KBM-7 (cell line): ENCODE measurements around the gene ARL14EP.

Source experiments
- DNase-seq: peaks from one replicate; pipeline ENCODE4 v3.0.0-alpha.2; 2015
- in situ Hi-C: fragments of 300-500 bp; cut with MboI; formaldehyde crosslinking; loops from 2 replicates; pipeline ENCODE4 v1.14.3; 2020; ENCODE audit warnings: low sequenced_read_pairs, low pct_unique_long_range_greater_than_20kb, mixed read lengths

ARL14EP gene

GRCh38 chr11:30322191-30322590, 713 bp upstream of the ARL14EP start:
- DNase-seq, result no peak
- in situ Hi-C loops, result no loop called here

GRCh38 chr11:30326114-30326778, 3.3 kb downstream of the ARL14EP start:
- peak; percentile 54 for DNase-seq
- in situ Hi-C loops, result no loop called here

GRCh38 chr11:30326906-30327305, 4.0 kb downstream of the ARL14EP start:
- no peak for DNase-seq
- in situ Hi-C loops, result no loop called here

GRCh38 chr11:30328681-30329080, 5.8 kb downstream of the ARL14EP start:
- in situ Hi-C loops, result no loop called here
- DNase-seq, result no peak

GRCh38 chr11:30329150-30329940, 6.4 kb downstream of the ARL14EP start:
- in situ Hi-C loops, result no loop called here

GRCh38 chr11:30333405-30333804, 10.5 kb downstream of the ARL14EP start:
- in situ Hi-C loops, result no loop called here
- DNase-seq, result peak; percentile 18

More at GRCh38 chr11:30329150-30329940, 6.4 kb downstream of the ARL14EP start:
- no peak for DNase-seq

GRCh38 chr11:30342736-30343166, 19.8 kb downstream of the ARL14EP start:
- DNase-seq, result peak; percentile 33
- in situ Hi-C loops, result no loop called here

- in situ Hi-C loops, result no loop called here
Observed at GRCh38 chr11:30344085-30344484, 21.2 kb downstream of the ARL14EP start.

GRCh38 chr11:30345644-30346043, 22.7 kb downstream of the ARL14EP start:
- in situ Hi-C loops, result no loop called here
- DNase-seq, result no peak

More at GRCh38 chr11:30344085-30344484, 21.2 kb downstream of the ARL14EP start:
- DNase-seq, result no peak

GRCh38 chr11:30346068-30346688, 23.3 kb downstream of the ARL14EP start:
- in situ Hi-C loops, result no loop called here
- peak; percentile 56 for DNase-seq

GRCh38 chr11:30348035-30348434, 25.1 kb downstream of the ARL14EP start:
- in situ Hi-C loops, result no loop called here
- no peak for DNase-seq

GRCh38 chr11:30349885-30350284, 27.0 kb downstream of the ARL14EP start:
- in situ Hi-C loops, result loop anchor here (25.0 kb wide), 1 partner anchor 562 kb away; no protein-coding TSS in a partner anchor
- DNase-seq, result no peak

- no peak for DNase-seq
- in situ Hi-C loops, result loop anchor here (25.0 kb wide), 1 partner anchor 562 kb away; no protein-coding TSS in a partner anchor
Observed at GRCh38 chr11:30350384-30350783, 27.5 kb downstream of the ARL14EP start.

GRCh38 chr11:30351061-30351460, 28.2 kb downstream of the ARL14EP start:
- in situ Hi-C loops, result loop anchor here (25.0 kb wide), 1 partner anchor 561 kb away; no protein-coding TSS in a partner anchor
- no peak for DNase-seq

GRCh38 chr11:30356391-30356790, 33.5 kb downstream of the ARL14EP start:
- no peak for DNase-seq
- in situ Hi-C loops, result loop anchor here (25.0 kb wide), 1 partner anchor 556 kb away; no protein-coding TSS in a partner anchor

GRCh38 chr11:30357872-30358271, 35.0 kb downstream of the ARL14EP start:
- DNase-seq, result no peak
- in situ Hi-C loops, result loop anchor here (25.0 kb wide), 1 partner anchor 554 kb away; no protein-coding TSS in a partner anchor

- in situ Hi-C loops, result loop anchor here (25.0 kb wide), 1 partner anchor 554 kb away; no protein-coding TSS in a partner anchor
- DNase-seq, result no peak
Observed at GRCh38 chr11:30358536-30358935, 35.6 kb downstream of the ARL14EP start.

GRCh38 chr11:30360741-30361140, 37.8 kb downstream of the ARL14EP start:
- no peak for DNase-seq
- in situ Hi-C loops, result loop anchor here (25.0 kb wide), 1 partner anchor 552 kb away; no protein-coding TSS in a partner anchor

- in situ Hi-C loops, result loop anchor here (25.0 kb wide), 1 partner anchor 548 kb away; no protein-coding TSS in a partner anchor
- no peak for DNase-seq
Observed at GRCh38 chr11:30364139-30364836, 41.4 kb downstream of the ARL14EP start.
